ENCODE data around the gene QSER1. TPM values are rescaled to one million over a fixed set of nuclear protein-coding genes. Genes with fewer than 3 reads are reported as not detected.

The QSER1 gene
- total and polyA plus RNA-seq, 10 of the 15 experiments (the other 5 are each of a cell fraction or from before 2014, with no cell fraction given) = 2.1 to 15.0 (median 9.4) TPM

DNA sequence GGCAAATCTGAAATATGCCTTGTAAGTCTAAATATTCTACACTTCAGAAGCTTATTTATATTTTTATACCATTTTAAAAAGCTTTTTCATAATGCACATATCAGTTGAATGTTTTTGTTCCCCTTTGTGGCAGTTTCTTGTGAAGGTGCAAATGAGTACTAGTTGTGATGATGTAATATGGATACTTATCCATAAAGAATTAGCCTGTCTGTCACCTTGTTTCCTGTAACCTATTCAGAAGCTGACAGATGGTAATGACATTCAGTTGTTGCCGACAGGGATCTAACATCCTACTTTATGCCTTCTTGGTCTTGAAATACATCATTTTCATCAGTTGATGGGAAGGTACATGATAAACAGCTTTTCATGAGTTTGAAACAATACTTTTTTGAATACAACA lies 2.9 kb downstream of the QSER1 start (continued):
- TF ChIP-seq PKNOX1 (IDR thresholded peaks at IDR 0.05) (peak; percentile 83), MTA2 (IDR thresholded peaks at IDR 0.05; ENCODE audit: low read depth) (peak; percentile 38; the same call in 1 of the 2 replicates), IKZF1 (conservative IDR thresholded peaks at IDR 0.05) (peak; percentile 60; the same call in 1 of the 2 replicates), HDGF (IDR thresholded peaks at IDR 0.05) (no peak), ATF7 (IDR thresholded peaks at IDR 0.05; ENCODE audit: low read depth) (peak; percentile 86), SMC3 (IDR thresholded peaks at IDR 0.05; ENCODE audit: borderline replicate concordance, low read length) (no peak), ETV6 (conservative IDR thresholded peaks at IDR 0.05 in 1 of 2, IDR thresholded peaks at IDR 0.05 in 1 of 2; ENCODE audit: borderline replicate concordance in 1 of 2, low read depth in 1 of 2) (no peak)

DNA sequence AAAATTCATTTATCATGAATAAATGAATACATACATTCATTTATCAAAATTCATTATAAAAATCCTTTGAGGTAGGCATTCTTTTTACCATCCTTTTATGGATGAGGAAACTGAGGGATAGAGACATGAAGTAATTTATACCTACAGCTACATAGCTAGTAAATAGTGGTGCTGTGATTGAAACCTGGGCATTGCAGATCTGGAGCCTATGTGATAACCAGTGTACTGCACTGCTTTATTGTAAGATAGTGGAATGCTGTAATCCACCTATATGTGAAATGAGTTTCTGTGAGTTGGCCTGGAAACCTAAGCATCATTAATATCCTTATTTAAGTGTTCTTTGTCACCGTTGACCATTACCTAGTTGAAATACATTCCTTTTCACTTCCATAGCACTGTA lies 4.5 kb downstream of the QSER1 start:
- no peak overlapping the region for H3K9ac ChIP-seq (ENCODE audit: control insufficient read depth, insufficient read depth, low read length)
- no peak overlapping the region for H2AFZ ChIP-seq (ENCODE audit: control insufficient read depth, low read depth, low read length)
- H3K4me2 ChIP-seq (ENCODE audit: control insufficient read depth, insufficient read depth) = peak overlapping the region; percentile 50; the same call in 1 of the 2 replicates
- BruUV-seq (replicated peaks) = no TSS peak
- ChIA-PET CTCF (interaction anchor here (0.7 to 6.3 kb wide), 4 partner anchors 11 to 167 kb away, joined by 3 to 41 read pairs (median 22); no protein-coding TSS in a partner anchor), POLR2A (interaction anchor here (0.9 to 1.3 kb wide), 3 partner anchors 17 to 42 kb away, joined by 3 read pairs; no protein-coding TSS in a partner anchor), RAD21 (ENCODE audit: unreplicated experiment) (interaction anchor here (1.2 kb wide), 1 partner anchor 313 kb away, joined by 3 read pairs; the partner anchor contains the start of gene EIF3M), SMC1A (ENCODE audit: uncharacterized antibody, unreplicated experiment) (interaction anchor here (0.6 to 7.4 kb wide), 5 partner anchors 10 to 167 kb away, joined by 3 to 47 read pairs (median 7); no protein-coding TSS in a partner anchor)
- TF ChIP-seq CHD1 (IDR thresholded peaks at IDR 0.05; ENCODE audit: low read depth, low read length) (no peak), CHD2 (IDR thresholded peaks at IDR 0.05; ENCODE audit: borderline replicate concordance, low read depth, low read length) (no peak)
- in situ Hi-C loops (cut with MboI) = no loop called here
- ATAC-seq (no peak), DNase-seq (ENCODE audit: low read depth, low spot score) (no peak), FAIRE-seq (no peak)
- H4K20me1 ChIP-seq (ENCODE audit: control insufficient read depth, insufficient read depth) = no peaks in the 10 kb centered on the region
- no peak overlapping the region for H3K4me3 ChIP-seq
- H3K79me2 ChIP-seq (ENCODE audit: control insufficient read depth, insufficient read depth, low read length) = peaks cover 87% of the 10 kb centered on the region
- H3K4me1 ChIP-seq (ENCODE audit: control insufficient read depth, insufficient read depth, low read length) = peaks cover 22% of the 10 kb centered on the region
- H3K27me3 ChIP-seq (replicated peaks in 1 of 2; ENCODE audit: control insufficient read depth in 2 of 2, insufficient read depth in 2 of 2, low read length in 1 of 2) = no peaks in the 10 kb centered on the region
- intact Hi-C loops (cut with micrococcal nuclease; ENCODE audit: unreplicated experiment) = loop anchor here (2.0 to 10.0 kb wide), 2 partner anchors 22 to 358 kb away; partner anchors contain the start of gene HIPK3
- peaks cover 0 to 3% of the 10 kb centered on the region in 2 experiments; a peak in 1 of 4 replicates for H3K36me3 ChIP-seq (ENCODE audit: control insufficient read depth in 2 of 2, insufficient read depth in 2 of 2, low read length in 1 of 2)
- 41% methylated on average over 1 of the region's 1 CpG for WGBS (ENCODE audit: insufficient coverage, insufficient replicate concordance, low lambda C conversion rate, missing lambda C conversion rate)
- peak overlapping the region; percentile 3; the same call in 1 of the 2 replicates for H3K27ac ChIP-seq (ENCODE audit: control insufficient read depth, insufficient read depth)
- no peaks in the 10 kb centered on the region for H3K9me3 ChIP-seq (replicated peaks; ENCODE audit: control insufficient read depth, insufficient read depth, low read length)

Data from GM12878 (cell line).